MCF 10A (cell line): Measurements from ENCODE around the gene ZFYVE28. TPM values are rescaled to one million over a fixed set of nuclear protein-coding genes. Genes with fewer than 3 reads are reported as not detected.

Source experiments
- BruUV-seq: library from RNA; stranded (reverse); fragments of 400-500 nt; replicated peaks from 2 replicates; lab custom pipeline; 2021; lab: Mats Ljungman, UMichigan
- CTCF ChIA-PET: fragments of 300-600 bp; sonication (Branson Sonifier 250); formaldehyde crosslinking; extraction: SDS; loops from one replicate; lab custom pipeline; 2021; ENCODE audit warnings: antibody characterized with exemption, inconsistent platforms; lab: Yijun Ruan, JAX
- POLR2A ChIA-PET: fragments of 300-600, 350-650 bp; sonication (Branson Sonifier 250); formaldehyde crosslinking; extraction: SDS; loops from one replicate; lab custom pipeline; 2020; ENCODE audit warnings: antibody characterized with exemption, inconsistent platforms; lab: Yijun Ruan, JAX
- DNase-seq: peaks from one replicate; pipeline ENCODE4 v3.0.0-alpha.2; 2018; ENCODE audit not compliant: unreplicated experiment
- H3K27ac Mint-ChIP-seq: one replicate; pipeline ENCODE4 v1.8.0; 2022; ENCODE audit warnings: mild to moderate bottlenecking, low read depth, mixed read lengths; ENCODE audit not compliant: unreplicated experiment
- H3K27me3 Mint-ChIP-seq: one replicate; pipeline ENCODE4 v1.8.0; 2022; ENCODE audit warnings: mixed read lengths; ENCODE audit not compliant: insufficient read depth, unreplicated experiment
- H3K36me3 Mint-ChIP-seq: one replicate; pipeline ENCODE4 v1.8.0; 2022; ENCODE audit warnings: mild to moderate bottlenecking, moderate library complexity, mixed read lengths; ENCODE audit not compliant: insufficient read depth, unreplicated experiment
- H3K4me1 Mint-ChIP-seq: one replicate; pipeline ENCODE4 v1.8.0; 2022; ENCODE audit warnings: mixed read lengths; ENCODE audit not compliant: insufficient read depth, unreplicated experiment
- H3K4me3 Mint-ChIP-seq: one replicate; pipeline ENCODE4 v1.8.0; 2022; ENCODE audit warnings: mild to moderate bottlenecking, moderate library complexity, mixed read lengths; ENCODE audit not compliant: unreplicated experiment
- H3K9me3 Mint-ChIP-seq: one replicate; pipeline ENCODE4 v1.8.0; 2022; ENCODE audit warnings: mixed read lengths; ENCODE audit not compliant: unreplicated experiment
- CTCF ChIP-seq: fragments of 200-600 bp; IDR thresholded peaks from one replicate; pipeline ENCODE4 v1.8.0; 2022; ENCODE audit warnings: antibody characterized with exemption, mild to moderate bottlenecking; ENCODE audit not compliant: unreplicated experiment
- intact Hi-C: fragments of 100-400 bp; cut with micrococcal nuclease; formaldehyde crosslinking; loops from 2 replicates; pipeline ENCODE4 v1.14.1; 2022
- total RNA-seq: library from RNA; stranded (reverse); gene quantifications from 2 replicates; pipeline ENCODE4 v1.2.3, GENCODE V29; 2022

ZFYVE28 gene
- total RNA-seq, 1 experiment from 2014 or later, result 1.6 TPM

GRCh38 chr4:2264481-2265041 lies 153.9 kb downstream of the ZFYVE28 start:
- Mint-ChIP-seq H3K27ac (no peak overlapping the region), H3K9me3 (no peaks in the 10 kb centered on the region), H3K27me3 (no peaks in the 10 kb centered on the region), H3K4me3 (no peak overlapping the region), H3K4me1 (peaks cover 8% of the 10 kb centered on the region), H3K36me3 (no peaks in the 10 kb centered on the region)
- TF ChIP-seq CTCF, result no peak
- intact Hi-C loops, result loop anchor here (5.0 to 10.0 kb wide), 2 partner anchors 70 to 148 kb away; no protein-coding TSS in a partner anchor
- no TSS peak for BruUV-seq
- CTCF ChIA-PET, result interaction anchor here (0.5 to 0.6 kb wide), 3 partner anchors 201 to 1554 kb away, joined by 3 read pairs; no protein-coding TSS in a partner anchor
- no peak for DNase-seq
- POLR2A ChIA-PET, result interaction anchor here (0.5 to 4.5 kb wide), 3 partner anchors 24 to 198 kb away, joined by 3 to 54 read pairs (median 3); partner anchors contain the start of genes HAUS3 and POLN

DNA sequence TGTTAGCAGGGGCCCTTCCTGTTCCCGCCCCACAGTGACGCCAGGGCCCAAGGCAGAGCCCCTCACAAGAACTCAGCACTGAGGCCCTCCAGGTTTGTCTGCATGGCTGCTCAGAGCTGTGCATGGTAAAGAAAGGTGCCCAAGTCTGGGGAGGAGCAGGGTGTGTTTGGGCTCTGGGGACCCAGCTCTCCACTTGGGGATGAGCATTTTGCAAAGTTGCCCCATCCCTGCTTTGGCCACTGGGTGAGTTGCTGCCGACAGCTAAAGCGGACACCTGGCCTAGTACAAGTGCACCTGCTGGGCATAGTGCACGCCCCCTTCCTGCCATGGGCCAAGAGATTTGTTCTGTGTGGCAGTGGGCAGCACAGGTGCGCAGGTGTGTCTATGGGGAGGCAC lies 154.5 kb downstream of the ZFYVE28 start:
- no TSS peak for BruUV-seq
- H3K4me1 Mint-ChIP-seq, result peaks cover 8% of the 10 kb centered on the region
- H3K4me3 Mint-ChIP-seq, result peak overlapping the region; percentile 73
- ChIA-PET CTCF (interaction anchor here (0.6 kb wide), 2 partner anchors 202 to 530 kb away, joined by 3 read pairs; no protein-coding TSS in a partner anchor), POLR2A (interaction anchor here (1.0 to 4.5 kb wide), 2 partner anchors 24 to 31 kb away, joined by 3 to 54 read pairs; partner anchors contain the start of genes HAUS3 and POLN)
- no peak overlapping the region for H3K27ac Mint-ChIP-seq
- no peak for DNase-seq
- no peaks in the 10 kb centered on the region for H3K27me3 Mint-ChIP-seq
- no peak for TF ChIP-seq CTCF
- H3K9me3 Mint-ChIP-seq, result no peaks in the 10 kb centered on the region
- intact Hi-C loops, result loop anchor here (5.0 to 10.0 kb wide), 2 partner anchors 71 to 148 kb away; no protein-coding TSS in a partner anchor
- H3K36me3 Mint-ChIP-seq, result no peaks in the 10 kb centered on the region

DNA sequence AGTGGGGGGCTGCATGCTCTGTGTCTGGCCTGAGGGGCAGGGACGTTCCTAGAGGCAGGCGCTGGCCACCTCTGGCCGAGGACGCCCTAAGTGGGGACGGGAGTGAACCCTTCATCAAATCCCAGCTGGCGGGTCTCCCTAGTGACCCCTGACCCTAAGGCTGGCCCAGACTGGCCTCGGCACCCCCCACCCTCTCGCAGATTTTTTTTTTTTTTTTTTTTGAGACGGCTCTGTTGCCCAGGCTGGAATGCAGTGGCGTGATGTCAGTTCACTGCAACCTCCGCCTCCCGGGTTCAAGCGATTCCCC lies 155.5 kb downstream of the ZFYVE28 start:
- no peaks in the 10 kb centered on the region for H3K27me3 Mint-ChIP-seq
- intact Hi-C loops, result loop anchor here (5.0 to 10.0 kb wide), 2 partner anchors 72 to 149 kb away; no protein-coding TSS in a partner anchor
- no TSS peak for BruUV-seq
- POLR2A ChIA-PET, result interaction anchor here (0.6 to 4.5 kb wide), 10 partner anchors 12 to 929 kb away, joined by 3 to 54 read pairs (median 6); partner anchors contain the start of genes CFAP99, HAUS3, POLN and RNF4
- CTCF ChIA-PET, result interaction anchor here (0.7 kb wide), 1 partner anchor 36 kb away, joined by 3 read pairs; no protein-coding TSS in a partner anchor
- DNase-seq, result no peak
- H3K4me1 Mint-ChIP-seq, result peaks cover 8% of the 10 kb centered on the region
- TF ChIP-seq CTCF, result no peak
- peak overlapping the region; percentile 73 for H3K4me3 Mint-ChIP-seq
- no peaks in the 10 kb centered on the region for H3K36me3 Mint-ChIP-seq
- H3K27ac Mint-ChIP-seq, result peak overlapping the region; percentile 77
- H3K9me3 Mint-ChIP-seq, result no peaks in the 10 kb centered on the region
